ENCODE results near the gene KIFAP3.

GRCh38 chr1:170068923-170069322 lies 5.6 kb downstream of the KIFAP3 start:
- TF ChIP-seq, protein P1, sequence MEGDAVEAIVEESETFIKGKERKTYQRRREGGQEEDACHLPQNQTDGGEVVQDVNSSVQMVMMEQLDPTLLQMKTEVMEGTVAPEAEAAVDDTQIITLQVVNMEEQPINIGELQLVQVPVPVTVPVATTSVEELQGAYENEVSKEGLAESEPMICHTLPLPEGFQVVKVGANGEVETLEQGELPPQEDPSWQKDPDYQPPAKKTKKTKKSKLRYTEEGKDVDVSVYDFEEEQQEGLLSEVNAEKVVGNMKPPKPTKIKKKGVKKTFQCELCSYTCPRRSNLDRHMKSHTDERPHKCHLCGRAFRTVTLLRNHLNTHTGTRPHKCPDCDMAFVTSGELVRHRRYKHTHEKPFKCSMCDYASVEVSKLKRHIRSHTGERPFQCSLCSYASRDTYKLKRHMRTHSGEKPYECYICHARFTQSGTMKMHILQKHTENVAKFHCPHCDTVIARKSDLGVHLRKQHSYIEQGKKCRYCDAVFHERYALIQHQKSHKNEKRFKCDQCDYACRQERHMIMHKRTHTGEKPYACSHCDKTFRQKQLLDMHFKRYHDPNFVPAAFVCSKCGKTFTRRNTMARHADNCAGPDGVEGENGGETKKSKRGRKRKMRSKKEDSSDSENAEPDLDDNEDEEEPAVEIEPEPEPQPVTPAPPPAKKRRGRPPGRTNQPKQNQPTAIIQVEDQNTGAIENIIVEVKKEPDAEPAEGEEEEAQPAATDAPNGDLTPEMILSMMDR (IDR thresholded peaks at IDR 0.05; ENCODE audit: low read depth, low read length, poor library complexity, severe bottlenecking): no peak
- TF ChIP-seq EZH2phosphoT487 (IDR thresholded peaks at IDR 0.05; ENCODE audit: borderline replicate concordance, low read length): no peak
